CD8-positive, alpha-beta memory T cell (primary cell): Measurements from ENCODE around the gene NUP93. TPM values are rescaled to one million over a fixed set of nuclear protein-coding genes. Genes with fewer than 3 reads are reported as not detected.

Experiments used
- CTCF ChIA-PET: fragments of 350-600 bp; sonication (Branson Sonifier 250); formaldehyde crosslinking; loops from one replicate; lab custom pipeline; 2021; ENCODE audit warnings: antibody characterized with exemption; lab: Charles Lee
- POLR2A ChIA-PET: fragments of 350-600 bp; sonication (Branson Sonifier 250); formaldehyde crosslinking; loops from one replicate; lab custom pipeline; 2021; ENCODE audit warnings: antibody characterized with exemption; lab: Charles Lee
- DNase-seq, 5 donors: peaks; one replicate each; pipeline versions ENCODE4 v3.0.0 to v3.0.0-alpha.2; 2020 to 2022; ENCODE audit warnings: mixed read lengths in 1 of 5
- H3K27ac ChIP-seq: one replicate; pipeline ENCODE4 v1.7.0; 2013; ENCODE audit warnings: low read depth, mild to moderate bottlenecking, low read length, moderate library complexity
- H3K27me3 ChIP-seq: 2 replicates; pipeline ENCODE4 v1.7.0; 2013; ENCODE audit warnings: low read length, mild to moderate bottlenecking; ENCODE audit not compliant: insufficient read depth, poor library complexity, severe bottlenecking
- H3K36me3 ChIP-seq: 2 replicates; pipeline ENCODE4 v1.7.0; 2013; ENCODE audit warnings: mild to moderate bottlenecking, low read length, moderate library complexity; ENCODE audit not compliant: insufficient read depth
- H3K4me1 ChIP-seq: 2 replicates; pipeline ENCODE4 v1.7.0; 2013; ENCODE audit warnings: mild to moderate bottlenecking, low read length, moderate library complexity; ENCODE audit not compliant: insufficient read depth
- H3K4me3 ChIP-seq: 2 replicates; pipeline ENCODE4 v1.7.0; 2013; ENCODE audit warnings: mild to moderate bottlenecking, low read length
- H3K9me3 ChIP-seq: 2 replicates; pipeline ENCODE4 v1.7.0; 2013; ENCODE audit warnings: mild to moderate bottlenecking, low read length
- H3K27ac Mint-ChIP-seq, 8 donors: one replicate each; pipeline ENCODE4 v1.8.0; 2020 to 2021; ENCODE audit warnings: mixed read lengths in 8 of 8, mild to moderate bottlenecking in 6 of 8, inconsistent platforms in 3 of 8, moderate library complexity in 3 of 8
- H3K27me3 Mint-ChIP-seq, 2 donors: one replicate each; pipeline ENCODE4 v1.8.0; 2020 to 2021; ENCODE audit warnings: mixed read lengths in 2 of 2, mild to moderate bottlenecking in 1 of 2, moderate library complexity in 1 of 2
- H3K36me3 Mint-ChIP-seq, 3 donors: one replicate each; pipeline ENCODE4 v1.8.0; 2020 to 2021; ENCODE audit warnings: mixed read lengths in 3 of 3, inconsistent platforms in 1 of 3, mild to moderate bottlenecking in 1 of 3
- H3K4me1 Mint-ChIP-seq, 3 donors: one replicate each; pipeline ENCODE4 v1.8.0; 2020 to 2021; ENCODE audit warnings: mixed read lengths in 3 of 3, inconsistent platforms in 1 of 3, mild to moderate bottlenecking in 1 of 3
- H3K4me3 Mint-ChIP-seq, 7 donors: one replicate each; pipeline ENCODE4 v1.8.0; 2020 to 2021; ENCODE audit warnings: mixed read lengths in 7 of 7, mild to moderate bottlenecking in 6 of 7, moderate library complexity in 4 of 7, inconsistent platforms in 2 of 7
- H3K9me3 Mint-ChIP-seq, 5 donors: one replicate each; pipeline ENCODE4 v1.8.0; 2020 to 2022; ENCODE audit warnings: mixed read lengths in 5 of 5, mild to moderate bottlenecking in 3 of 5, moderate library complexity in 2 of 5, inconsistent platforms in 1 of 5
- polyA plus RNA-seq: library from polyadenylated mRNA; unstranded; fragments of 300-500 nt; fragmentation: Illumina TruSeq; gene quantifications from one replicate; pipeline ENCODE4 v1.2.3, GENCODE V29; 2021
- total RNA-seq, 2 experiments: library from RNA; stranded (reverse); gene quantifications; one replicate each; pipeline ENCODE4 v1.2.3, GENCODE V29; 2021

Gene NUP93
- total and polyA plus RNA-seq, 3 experiments from 2014 or later, result 93.8 to 155 (median 153) TPM

DNA sequence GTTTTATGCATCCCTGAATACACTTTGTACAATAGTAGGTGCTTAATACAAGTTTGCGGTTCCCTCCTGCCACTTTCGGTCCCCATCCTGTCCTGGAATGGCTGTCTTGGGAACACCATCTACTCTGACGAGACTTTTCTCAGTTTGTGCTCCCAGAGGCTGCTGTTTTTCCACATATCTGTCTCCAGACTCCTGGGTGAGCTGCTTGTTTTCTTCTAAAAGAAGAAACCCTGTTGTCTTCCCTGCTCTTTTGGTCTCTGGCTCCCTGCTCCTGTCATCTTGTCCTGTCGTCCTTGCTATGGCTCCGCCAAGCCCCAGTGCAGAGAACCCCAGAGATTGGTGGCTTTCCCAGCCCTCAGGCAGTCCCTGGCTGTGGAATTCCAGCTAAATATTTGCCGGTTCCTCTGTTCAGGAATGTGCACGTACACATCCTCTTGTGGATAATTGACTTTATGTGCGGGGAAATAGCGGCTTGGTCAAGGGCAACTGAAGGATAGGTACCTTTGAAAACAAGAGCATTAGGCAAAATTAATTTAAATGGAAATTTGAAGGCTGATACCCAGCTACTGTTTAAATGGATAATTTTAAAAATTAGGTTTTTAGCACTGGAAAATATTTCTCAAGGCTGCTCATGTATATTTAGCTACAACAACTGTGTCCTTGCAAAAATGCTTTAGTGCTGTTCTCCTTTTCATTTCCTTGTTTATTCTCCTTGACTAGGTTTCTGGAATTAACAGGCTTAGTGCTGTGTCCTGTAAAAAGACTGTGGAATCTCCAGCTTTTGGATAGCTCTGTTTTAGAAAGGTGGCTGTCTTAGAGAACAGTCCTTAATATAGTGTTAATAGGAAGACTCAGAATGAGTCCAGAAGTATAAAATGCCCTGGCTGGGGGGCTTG lies 84.9 kb downstream of the NUP93 start:
- POLR2A ChIA-PET, result no interaction called here
- H3K4me1 Mint-ChIP-seq, result no peaks in the 10 kb centered on the region

DNA sequence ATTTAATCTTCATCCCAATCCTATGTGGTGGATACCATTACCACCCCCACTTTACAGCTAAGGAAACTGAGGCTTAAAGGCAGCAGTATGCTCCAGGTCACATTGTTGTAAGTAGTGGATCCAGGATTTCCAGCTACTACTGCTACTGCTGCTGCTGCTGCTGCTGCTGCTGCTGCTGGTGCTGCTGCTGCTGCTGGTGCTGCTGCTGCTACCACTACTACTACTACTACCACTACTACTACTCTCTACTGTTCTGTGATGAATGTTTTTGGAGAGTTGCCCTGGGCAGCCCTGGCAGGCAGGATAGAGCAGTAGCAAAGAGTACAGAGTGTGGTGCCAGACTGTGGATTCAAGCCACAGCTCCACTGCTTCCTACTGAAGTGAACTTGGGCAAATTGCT lies 85.8 kb downstream of the NUP93 start:
- Histone ChIP-seq H3K36me3 (peaks cover 9% of the 10 kb centered on the region), H3K27me3 (no peaks in the 10 kb centered on the region), H3K9me3 (no peaks in the 10 kb centered on the region), H3K4me3 (no peak overlapping the region), H3K27ac (no peak overlapping the region), H3K4me1 (no peaks in the 10 kb centered on the region)
- Mint-ChIP-seq H3K36me3 (peaks cover 0 to 39% (median 5%) of the 10 kb centered on the region in 3 donors), H3K4me1 (no peaks in the 10 kb centered on the region), H3K27me3 (no peaks in the 10 kb centered on the region), H3K4me3 (no peak overlapping the region), H3K9me3 (no peaks in the 10 kb centered on the region), H3K27ac (peak overlapping the region in 1 of 8 donors; percentile 43)
- DNase-seq, result no peak
- CTCF ChIA-PET, result interaction anchor here (1.2 kb wide), 1 partner anchor 23 kb away, joined by 3 read pairs; no protein-coding TSS in a partner anchor
- POLR2A ChIA-PET, result no interaction called here

More for the DNA sequence above, 84.9 kb downstream of the NUP93 start:
- no peaks in the 10 kb centered on the region for H3K9me3 ChIP-seq
- Mint-ChIP-seq H3K9me3 (no peaks in the 10 kb centered on the region), H3K27me3 (no peaks in the 10 kb centered on the region), H3K27ac (peak overlapping the region in 1 of 8 donors; percentile 74), H3K36me3 (peaks cover 0 to 38% (median 5%) of the 10 kb centered on the region in 3 donors), H3K4me3 (no peak overlapping the region)
- H3K4me1 ChIP-seq, result no peaks in the 10 kb centered on the region
- no peak overlapping the region for H3K4me3 ChIP-seq
- CTCF ChIA-PET, result interaction anchor here (1.2 kb wide), 1 partner anchor 52 kb away, joined by 3 read pairs; no protein-coding TSS in a partner anchor
- H3K27me3 ChIP-seq, result no peaks in the 10 kb centered on the region
- H3K36me3 ChIP-seq, result peaks cover 6% of the 10 kb centered on the region
- DNase-seq, result no peak
- H3K27ac ChIP-seq, result no peak overlapping the region

DNA sequence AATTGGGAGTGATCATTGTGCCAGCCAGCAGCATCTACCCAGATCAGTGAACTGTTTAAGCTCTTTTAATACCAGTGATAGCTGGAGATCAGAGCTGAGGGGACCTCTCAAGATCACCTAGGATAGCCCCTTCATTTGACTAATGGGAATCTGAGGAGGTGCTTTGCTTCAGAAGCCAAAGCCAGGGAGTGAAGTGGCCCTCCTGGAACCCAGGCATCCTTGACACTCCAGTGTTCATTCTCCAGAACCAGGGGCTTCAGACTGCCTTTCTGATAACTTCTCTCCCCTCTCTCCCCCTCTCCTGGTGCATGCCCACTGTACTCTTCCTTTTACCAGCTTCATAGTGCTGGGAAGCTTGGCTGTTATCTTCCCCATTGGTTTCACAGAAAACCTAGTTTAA lies 87.1 kb downstream of the NUP93 start:
- Mint-ChIP-seq H3K36me3 (peaks cover 4 to 49% (median 14%) of the 10 kb centered on the region in 3 donors), H3K27me3 (no peaks in the 10 kb centered on the region), H3K27ac (peak overlapping the region in 1 of 8 donors; percentile 0), H3K4me3 (no peak overlapping the region), H3K9me3 (no peaks in the 10 kb centered on the region), H3K4me1 (no peaks in the 10 kb centered on the region)
- no peak overlapping the region for H3K27ac ChIP-seq
- no peaks in the 10 kb centered on the region for H3K9me3 ChIP-seq
- H3K4me1 ChIP-seq, result no peaks in the 10 kb centered on the region
- ChIA-PET CTCF (interaction anchor here (1.2 to 2.1 kb wide), 2 partner anchors 51 to 135 kb away, joined by 3 to 5 read pairs; no protein-coding TSS in a partner anchor), POLR2A (no interaction called here)
- H3K27me3 ChIP-seq, result no peaks in the 10 kb centered on the region
- DNase-seq, result no peak
- H3K36me3 ChIP-seq, result peaks cover 15% of the 10 kb centered on the region
- H3K4me3 ChIP-seq, result no peak overlapping the region

- H3K4me1 Mint-ChIP-seq, result no peaks in the 10 kb centered on the region
- no peak overlapping the region for H3K27ac ChIP-seq
- POLR2A ChIA-PET, result no interaction called here
Measured at GRCh38 chr16:56817938-56818337, 88.0 kb downstream of the NUP93 start.

GRCh38 chr16:56823081-56823733 lies 93.3 kb downstream of the NUP93 start:
- no peak overlapping the region for H3K27ac Mint-ChIP-seq
- Histone ChIP-seq H3K36me3 (peaks cover 21% of the 10 kb centered on the region), H3K27ac (no peak overlapping the region), H3K4me1 (no peaks in the 10 kb centered on the region), H3K27me3 (no peaks in the 10 kb centered on the region), H3K9me3 (no peaks in the 10 kb centered on the region), H3K4me3 (no peak overlapping the region)
- H3K36me3 Mint-ChIP-seq, result peaks cover 10 to 76% (median 22%) of the 10 kb centered on the region in 3 donors
- H3K9me3 Mint-ChIP-seq, result no peaks in the 10 kb centered on the region
- ChIA-PET POLR2A (no interaction called here), CTCF (no interaction called here)
- H3K4me3 Mint-ChIP-seq, result no peak overlapping the region
- no peak for DNase-seq
- peaks cover 0 to 14% (median 3%) of the 10 kb centered on the region in 3 donors for H3K4me1 Mint-ChIP-seq
- no peaks in the 10 kb centered on the region for H3K27me3 Mint-ChIP-seq

More at GRCh38 chr16:56817938-56818337, 88.0 kb downstream of the NUP93 start:
- Mint-ChIP-seq H3K27ac (peak overlapping the region in 2 of 8 donors; percentile 0 to 18), H3K36me3 (peaks cover 4 to 53% (median 14%) of the 10 kb centered on the region in 3 donors), H3K27me3 (no peaks in the 10 kb centered on the region), H3K9me3 (no peaks in the 10 kb centered on the region), H3K4me3 (no peak overlapping the region)
- Histone ChIP-seq H3K27me3 (no peaks in the 10 kb centered on the region), H3K4me3 (no peak overlapping the region), H3K36me3 (peaks cover 15% of the 10 kb centered on the region), H3K4me1 (no peaks in the 10 kb centered on the region), H3K9me3 (no peaks in the 10 kb centered on the region)
- no peak for DNase-seq
- CTCF ChIA-PET, result interaction anchor here (1.2 to 2.1 kb wide), 2 partner anchors 50 to 134 kb away, joined by 3 to 5 read pairs; no protein-coding TSS in a partner anchor

DNA sequence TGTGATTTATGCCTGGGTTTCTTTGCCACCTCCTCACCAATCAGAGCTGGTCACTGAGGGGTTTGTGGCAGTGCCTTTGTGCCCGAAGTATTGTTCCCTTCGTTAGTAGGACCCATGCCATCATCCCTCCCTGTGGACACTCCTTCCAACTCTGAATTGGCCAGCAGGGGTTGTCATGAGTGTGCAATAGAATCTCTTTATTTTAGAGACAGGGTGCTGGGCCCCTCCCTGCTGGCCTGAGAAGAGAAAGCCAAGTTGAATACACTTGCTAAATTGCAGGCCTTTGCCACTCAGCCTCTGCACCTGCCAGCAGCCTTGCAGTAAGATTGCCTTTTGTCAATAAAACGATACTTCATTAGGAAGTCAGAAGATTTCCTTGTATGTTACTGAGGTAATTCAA lies 94.4 kb downstream of the NUP93 start:
- no peaks in the 10 kb centered on the region for H3K27me3 ChIP-seq
- no peak overlapping the region for H3K4me3 Mint-ChIP-seq
- H3K4me1 Mint-ChIP-seq, result peaks cover 0 to 14% (median 3%) of the 10 kb centered on the region in 3 donors
- H3K4me1 ChIP-seq, result no peaks in the 10 kb centered on the region
- DNase-seq, result no peak
- no peaks in the 10 kb centered on the region for H3K9me3 Mint-ChIP-seq
- H3K27ac ChIP-seq, result no peak overlapping the region
- H3K9me3 ChIP-seq, result no peaks in the 10 kb centered on the region
- peaks cover 19% of the 10 kb centered on the region for H3K36me3 ChIP-seq
- no peaks in the 10 kb centered on the region for H3K27me3 Mint-ChIP-seq
- H3K36me3 Mint-ChIP-seq, result peaks cover 10 to 74% (median 27%) of the 10 kb centered on the region in 3 donors
- H3K27ac Mint-ChIP-seq, result peak overlapping the region in 1 of 8 donors; percentile 7
- ChIA-PET CTCF (interaction anchor here (0.6 kb wide), 1 partner anchor 150 kb away, joined by 4 read pairs; no protein-coding TSS in a partner anchor), POLR2A (no interaction called here)
- no peak overlapping the region for H3K4me3 ChIP-seq

DNA sequence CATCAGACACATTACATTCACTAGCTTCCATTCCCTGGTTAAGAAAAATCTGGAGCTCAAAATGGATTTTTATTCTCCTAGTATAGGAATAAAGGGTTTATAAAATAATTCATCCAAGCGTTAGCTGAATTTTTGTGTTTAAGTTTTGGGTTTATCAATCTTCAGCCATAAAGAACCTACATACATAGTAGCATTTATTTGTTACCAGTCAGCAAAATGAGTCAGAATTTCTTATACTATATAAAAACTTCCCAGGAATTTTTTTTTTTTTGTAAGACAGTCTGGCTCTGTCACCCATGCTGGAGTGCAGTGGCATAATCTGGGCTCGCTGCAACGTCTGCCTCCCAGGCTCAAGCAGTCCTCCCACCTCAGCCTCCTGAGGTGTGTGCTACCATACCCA lies 94.9 kb downstream of the NUP93 start:
- Mint-ChIP-seq H3K27me3 (no peaks in the 10 kb centered on the region), H3K4me3 (no peak overlapping the region), H3K36me3 (peaks cover 10 to 74% (median 28%) of the 10 kb centered on the region in 3 donors), H3K9me3 (no peaks in the 10 kb centered on the region), H3K4me1 (peaks cover 0 to 14% (median 3%) of the 10 kb centered on the region in 3 donors), H3K27ac (no peak overlapping the region)
- Histone ChIP-seq H3K9me3 (no peaks in the 10 kb centered on the region), H3K4me1 (no peaks in the 10 kb centered on the region), H3K27ac (no peak overlapping the region), H3K36me3 (peaks cover 16% of the 10 kb centered on the region), H3K27me3 (no peaks in the 10 kb centered on the region), H3K4me3 (no peak overlapping the region)
- ChIA-PET POLR2A (no interaction called here), CTCF (interaction anchor here (0.6 kb wide), 1 partner anchor 150 kb away, joined by 4 read pairs; no protein-coding TSS in a partner anchor)
- no peak for DNase-seq
